GM19395 (cell line): Measurements from ENCODE around the gene OR4Q3.
"Not testable (repeated sequence)": the region's sequence is repeated elsewhere in the genome, so short reads cannot be mapped to it uniquely, and the experiment has no call there.

Experiments used
- ATAC-seq: cut with Tn5 transposase; IDR thresholded peaks from one replicate; pipeline ENCODE4 v1.9.1; 2021; ENCODE audit warnings: mild to moderate bottlenecking, moderate library complexity; ENCODE audit not compliant: unreplicated experiment

The OR4Q3 gene

DNA sequence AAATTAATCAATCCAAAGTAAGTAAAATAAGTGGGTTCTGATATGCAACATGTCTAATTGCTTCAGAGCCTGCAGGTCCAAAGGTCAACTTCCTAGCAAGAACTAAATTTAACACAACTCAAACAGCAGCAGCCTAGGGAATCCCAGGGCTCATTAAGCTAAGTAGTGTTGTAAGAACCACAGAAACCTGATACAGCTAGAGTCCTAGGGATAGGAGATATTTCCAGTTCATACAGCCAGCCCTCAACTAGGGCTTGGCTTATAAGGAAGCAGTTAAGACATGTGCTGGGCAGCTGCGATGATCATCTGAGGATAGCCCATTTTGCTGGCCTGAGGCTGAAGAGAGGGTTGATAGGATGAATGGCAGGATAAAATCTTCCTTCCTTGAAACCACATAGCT is at the start of gene OR4Q3:
OR4Q3 (plus strand) TSS at position 316 of the 400 bp plus-strand sequence.
- no peak for ATAC-seq

DNA sequence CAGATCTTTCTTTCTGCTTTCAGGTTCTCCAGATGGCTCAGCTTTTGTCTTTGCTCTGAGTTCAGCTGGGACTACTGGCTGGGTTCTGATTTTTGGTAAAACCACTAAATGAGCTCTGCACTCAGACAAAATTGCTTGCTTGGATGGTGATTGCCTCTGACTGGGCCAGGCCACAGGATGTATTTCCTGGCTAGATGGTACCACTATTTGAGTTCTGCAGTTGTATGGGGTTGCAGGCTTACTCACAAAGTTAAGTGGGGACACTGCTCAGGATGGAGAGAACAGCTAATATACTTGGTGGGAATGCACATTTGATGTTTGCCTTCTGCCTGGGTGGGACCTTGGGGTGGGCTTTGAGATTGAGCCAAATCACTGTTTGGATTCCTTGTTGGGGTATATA is 14.0 kb upstream of the OR4Q3 start:
- no peak for ATAC-seq

- ATAC-seq: no peak
These were observed 13.6 kb upstream of the OR4Q3 start for GRCh38 chr14:19729763-19730162.

DNA sequence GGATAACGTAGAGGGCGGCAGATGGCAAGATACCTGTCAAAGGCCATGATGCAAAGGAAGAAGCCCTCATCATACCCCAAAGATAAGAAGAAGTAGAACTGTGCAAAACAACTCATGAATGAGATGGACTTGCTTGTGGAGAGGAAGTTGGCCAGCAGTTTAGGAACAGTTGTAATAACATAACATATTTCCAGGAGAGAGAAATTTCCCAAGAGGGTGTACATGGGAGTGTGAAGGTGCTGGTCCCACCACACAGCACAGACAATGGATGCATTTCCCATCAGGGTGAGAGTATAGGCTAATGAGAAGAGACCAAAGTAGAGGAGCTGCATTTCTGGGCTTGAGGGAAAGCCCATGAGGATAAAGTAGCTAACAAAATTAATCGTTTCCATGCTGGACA is 9.5 kb upstream of the OR4Q3 start:
- not testable (repeated sequence) for ATAC-seq

DNA sequence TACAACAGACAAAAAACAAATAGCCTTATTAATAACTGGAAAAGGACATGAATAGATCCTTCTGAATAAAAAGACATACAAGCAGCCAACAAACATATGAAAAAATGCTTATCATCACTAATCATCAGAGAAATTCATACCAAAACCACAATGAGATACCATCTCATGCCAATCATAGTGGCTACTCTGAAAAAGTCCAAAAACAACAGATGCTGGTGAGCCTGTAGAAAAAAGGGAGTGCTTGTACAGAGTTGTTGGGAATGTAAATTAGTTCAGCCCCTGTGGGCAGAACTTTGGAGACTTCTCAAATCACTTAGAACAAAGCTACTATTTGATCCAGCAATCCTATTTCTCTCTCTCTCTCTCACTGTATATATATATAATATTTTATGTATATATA is 8.9 kb downstream of the OR4Q3 start:
- ATAC-seq: not testable (repeated sequence)

- no peak for ATAC-seq
These were observed 10.8 kb downstream of the OR4Q3 start for GRCh38 chr14:19754172-19754571.

- not testable (repeated sequence) for ATAC-seq
These were observed 28.1 kb downstream of the OR4Q3 start for GRCh38 chr14:19771491-19771890.

- no peak for ATAC-seq
These were observed 28.6 kb downstream of the OR4Q3 start for GRCh38 chr14:19771895-19772430.

DNA sequence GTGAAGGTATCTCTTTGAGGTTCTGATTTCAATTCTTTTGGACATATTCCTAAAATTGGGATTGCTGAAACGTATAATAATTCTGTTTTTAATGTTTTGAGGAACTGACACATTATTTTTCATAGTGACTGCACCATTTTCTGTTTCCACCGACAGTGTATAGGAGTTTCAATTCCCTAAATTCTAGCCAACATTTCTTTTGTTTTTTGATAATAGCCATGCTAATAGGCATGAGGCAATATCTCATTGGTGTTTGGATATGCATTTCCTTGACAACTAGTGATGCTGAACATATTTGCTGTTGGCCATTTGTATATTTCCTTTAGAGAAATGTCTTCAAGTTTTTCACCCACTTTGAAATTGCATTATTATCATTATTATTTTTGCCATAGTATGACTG is 29.1 kb downstream of the OR4Q3 start:
- peak; percentile 48 for ATAC-seq

GRCh38 chr14:19773204-19773603 is 29.8 kb downstream of the OR4Q3 start, which contains the start of gene OR4M1:
Gene OR4M1, plus strand, starts transcription at chr14:19773504. Its CDS starts 6,819 bp downstream, at chr14:19780323.
- not testable (repeated sequence) for ATAC-seq

GRCh38 chr14:19775587-19775986 is 32.2 kb downstream of the OR4Q3 start:
- ATAC-seq: no peak

- ATAC-seq: not testable (repeated sequence)
These were observed 42.5 kb downstream of the OR4Q3 start for GRCh38 chr14:19785848-19786247.

DNA sequence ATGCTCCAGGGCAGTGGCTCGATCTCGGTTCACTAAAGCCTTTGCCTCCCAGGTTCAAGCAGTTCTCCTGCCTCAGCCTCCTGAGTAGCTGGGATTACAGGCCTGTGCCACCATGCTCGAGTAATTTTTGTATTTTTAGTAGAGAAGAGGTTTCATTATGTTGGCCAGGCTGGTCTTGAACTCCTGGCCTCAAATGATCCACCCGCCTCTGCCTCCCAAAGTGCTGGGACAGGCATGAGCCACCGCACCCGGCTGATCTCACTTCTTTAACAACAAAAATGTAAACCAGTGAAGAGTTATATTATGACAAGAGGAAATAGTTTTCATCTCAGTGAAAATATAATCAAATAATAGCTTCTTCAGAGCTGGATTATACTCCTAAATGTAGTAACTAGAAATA is 43.9 kb downstream of the OR4Q3 start:
- not testable (repeated sequence) for ATAC-seq

DNA sequence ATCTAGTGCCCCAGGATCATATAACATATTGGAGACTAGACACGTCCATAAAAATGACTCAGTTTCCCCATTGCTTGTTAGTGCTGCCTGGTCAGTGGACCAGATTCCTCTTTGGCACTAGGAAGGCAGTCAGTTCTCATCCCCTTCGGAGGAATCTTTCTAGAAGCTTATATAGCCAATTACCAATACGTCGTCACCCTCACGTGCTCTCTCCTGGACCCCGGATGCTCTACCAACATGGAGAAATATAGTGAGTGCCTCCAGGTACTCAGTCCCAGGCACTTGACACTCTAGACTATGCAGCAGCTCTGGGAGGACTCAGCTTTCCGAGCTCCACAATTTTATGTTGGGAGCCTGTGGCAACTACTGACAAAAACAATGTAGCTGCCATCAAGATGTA is 44.8 kb downstream of the OR4Q3 start:
- not testable (repeated sequence) for ATAC-seq

DNA sequence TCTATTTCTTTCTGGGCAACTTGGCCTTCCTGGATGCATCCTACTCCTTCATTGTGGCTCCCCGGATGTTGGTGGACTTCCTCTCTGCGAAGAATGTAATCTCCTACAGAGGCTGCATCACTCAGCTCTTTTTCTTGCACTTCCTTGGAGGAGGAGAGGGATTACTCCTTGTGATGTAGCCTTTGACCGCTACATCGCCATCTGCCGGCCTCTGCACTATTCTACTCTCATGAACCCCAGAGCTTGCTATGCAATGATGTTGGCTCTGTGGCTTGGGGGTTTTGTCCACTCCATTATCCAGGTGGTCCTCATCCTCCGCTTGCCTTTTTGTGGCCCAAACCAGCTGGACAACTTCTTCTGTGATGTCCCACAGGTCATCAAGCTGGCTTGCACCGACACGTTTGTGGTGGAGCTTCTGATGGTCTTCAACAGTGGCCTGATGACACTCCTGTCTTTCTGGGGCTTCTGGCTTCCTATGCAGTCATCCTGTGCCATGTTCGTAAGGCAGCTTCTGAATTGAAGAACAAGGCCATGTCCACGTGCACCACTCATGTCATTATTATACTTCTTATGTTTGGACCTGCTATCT is 53.2 kb downstream of the OR4Q3 start:
- ATAC-seq: not testable (repeated sequence)
